Tibial nerve (tissue), 4 donors: ENCODE measurements around the gene STAT5B.

Experiments
- CTCF ChIP-seq, 5 experiments: fragments of 200-600 bp in 3 of 5; fragments of 450-650 bp in 2 of 5; sonication (generic) in 3 of 5; IDR thresholded peaks; one replicate each; pipeline ENCODE4 v1.5.1; 2016 to 2019; ENCODE audit warnings: antibody characterized with exemption in 5 of 5, mild to moderate bottlenecking in 3 of 5, moderate library complexity in 2 of 5
- EP300 ChIP-seq, 2 donors: sonication (generic); formaldehyde crosslinking; IDR thresholded peaks; one replicate each; pipeline ENCODE4 v1.6.1; 2017; ENCODE audit warnings: antibody characterized with exemption in 2 of 2, mild to moderate bottlenecking in 1 of 2
- POLR2A ChIP-seq, 2 donors: fragments of 450-650 bp; IDR thresholded peaks; one replicate each; pipeline ENCODE4 v1.6.1; 2017; ENCODE audit warnings: antibody characterized with exemption in 2 of 2, mild to moderate bottlenecking in 2 of 2, moderate library complexity in 2 of 2

DNA sequence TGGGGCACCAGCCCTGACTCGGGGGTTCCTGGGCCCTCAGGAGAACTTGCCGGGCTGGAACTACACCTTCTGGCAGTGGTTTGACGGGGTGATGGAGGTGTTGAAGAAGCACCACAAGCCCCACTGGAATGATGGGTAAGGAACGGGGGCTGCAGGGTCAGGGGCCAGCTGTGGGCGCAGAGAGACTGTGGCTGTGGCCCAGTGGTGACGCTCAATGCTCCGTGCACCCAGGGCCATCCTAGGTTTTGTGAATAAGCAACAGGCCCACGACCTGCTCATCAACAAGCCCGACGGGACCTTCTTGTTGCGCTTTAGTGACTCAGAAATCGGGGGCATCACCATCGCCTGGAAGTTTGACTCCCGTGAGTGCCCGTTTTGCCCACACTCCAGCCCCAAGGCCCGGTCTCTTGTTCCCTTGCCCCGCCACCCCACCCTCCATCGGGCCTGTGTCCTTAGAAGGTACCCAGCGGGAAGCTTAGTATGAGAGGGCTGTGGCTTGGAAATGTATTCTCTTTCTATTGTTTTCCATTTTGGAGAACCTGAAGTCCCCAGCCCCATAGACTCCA, 31.3 kb upstream of the STAT5B start:
- TF ChIP-seq EP300 (IDR thresholded peaks at IDR 0.05), result no peak
- no peak for TF ChIP-seq CTCF (IDR thresholded peaks at IDR 0.05)
- no peak for TF ChIP-seq POLR2A (IDR thresholded peaks at IDR 0.05)
